ENCODE results near the gene GAST. TPM values are rescaled to one million over a fixed set of nuclear protein-coding genes. Genes with fewer than 3 reads are reported as not detected.
"Not testable (repeated sequence)": the region's sequence is repeated elsewhere in the genome, so short reads cannot be mapped to it uniquely, and the experiment has no call there.

The GAST gene
- total RNA-seq, 4 donors from 2014 or later, result not detected

- peaks cover 46 to 53% (median 53%) of the 10 kb centered on the region in 4 donors for H3K36me3 ChIP-seq
- intact Hi-C loops (cut with DNase I), result no loop called here
- 85% methylated on average over 7 of the region's 7 CpGs for WGBS
Measured at GRCh38 chr17:41695134-41695661, 16.9 kb upstream of the GAST start.

DNA sequence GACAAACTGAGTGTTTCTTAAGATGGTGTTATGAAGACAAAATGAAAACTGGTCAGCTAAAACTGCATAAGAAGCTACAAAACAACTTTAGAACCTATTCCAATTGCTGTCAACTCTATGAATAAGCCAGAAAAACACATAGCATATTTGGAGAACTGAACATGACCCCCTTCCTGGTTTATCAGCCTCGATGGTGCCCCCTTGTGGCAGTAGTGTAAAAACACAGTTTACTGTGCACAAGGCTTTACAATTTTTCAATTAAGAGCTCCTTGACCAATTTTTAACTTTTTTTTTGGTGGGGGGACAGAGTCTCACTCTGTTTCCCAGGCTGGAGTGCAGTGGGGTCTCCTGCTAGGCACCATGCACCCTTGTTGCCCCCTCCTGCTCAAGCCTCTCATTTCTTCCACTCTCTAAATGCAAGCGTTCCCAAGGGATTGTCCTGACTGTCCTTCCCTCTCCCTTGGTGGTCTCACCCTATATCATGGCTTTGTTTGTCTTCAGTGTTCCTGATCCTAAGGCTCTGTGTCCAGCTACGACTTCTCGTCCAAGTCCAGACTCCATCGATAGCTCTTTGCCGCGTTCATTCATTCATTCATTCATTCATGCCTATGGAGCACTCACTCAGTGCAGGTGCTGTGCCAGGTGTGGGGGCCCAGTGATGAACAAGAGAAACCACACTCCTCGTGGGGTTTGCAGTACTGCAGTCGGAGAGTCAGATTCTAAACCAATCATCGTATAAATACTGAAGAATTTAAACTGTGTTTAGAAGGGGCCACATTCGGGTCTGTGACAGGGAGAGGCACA lies 16.0 kb upstream of the GAST start:
- intact Hi-C loops (cut with DNase I), result no loop called here
- TF ChIP-seq EP300 (IDR thresholded peaks at IDR 0.05), result no peak
- TF ChIP-seq CTCF (IDR thresholded peaks at IDR 0.05), result peak; percentile 75 to 89 (median 79)
- no peak for TF ChIP-seq POLR2A (IDR thresholded peaks at IDR 0.05; ENCODE audit: low read depth)
- TF ChIP-seq POLR2AphosphoS5 (IDR thresholded peaks at IDR 0.05), result no peak
- no peak overlapping the region for H3K4me3 ChIP-seq
- peak overlapping the region in 3 of 4 donors; percentile 10 to 58 (median 57) for H3K27ac ChIP-seq (replicated peaks in 1 of 4)
- H3K27me3 ChIP-seq, result no peaks in the 10 kb centered on the region
- no peaks in the 10 kb centered on the region for H3K9me3 ChIP-seq
- H3K36me3 ChIP-seq, result peaks cover 37 to 44% (median 43%) of the 10 kb centered on the region in 4 donors
- H3K4me1 ChIP-seq, result peaks cover 24 to 42% (median 38%) of the 10 kb centered on the region in 4 donors
- WGBS, result 61% methylated on average over 11 of the region's 11 CpGs
- no peak for DNase-seq (ENCODE audit: extremely low spot score)

More at GRCh38 chr17:41695134-41695661, 16.9 kb upstream of the GAST start:
- DNase-seq (ENCODE audit: extremely low spot score), result no peak
- no peak for TF ChIP-seq EP300 (IDR thresholded peaks at IDR 0.05)
- no peak for TF ChIP-seq POLR2A (IDR thresholded peaks at IDR 0.05; ENCODE audit: low read depth)
- TF ChIP-seq CTCF (IDR thresholded peaks at IDR 0.05), result no peak
- TF ChIP-seq POLR2AphosphoS5 (IDR thresholded peaks at IDR 0.05), result no peak
- Histone ChIP-seq H3K27me3 (no peaks in the 10 kb centered on the region), H3K27ac (replicated peaks in 1 of 4) (peak overlapping the region in 3 of 4 donors; percentile 10 to 58 (median 57)), H3K9me3 (no peaks in the 10 kb centered on the region), H3K4me1 (peaks cover 34 to 52% (median 48%) of the 10 kb centered on the region in 4 donors), H3K4me3 (no peak overlapping the region)

GRCh38 chr17:41697122-41697962 lies 14.8 kb upstream of the GAST start:
- WGBS, result 45% methylated on average over 6 of the region's 6 CpGs
- Histone ChIP-seq H3K36me3 (peaks cover 25 to 32% (median 31%) of the 10 kb centered on the region in 4 donors), H3K9me3 (no peaks in the 10 kb centered on the region), H3K4me3 (no peak overlapping the region), H3K4me1 (peaks cover 17 to 30% (median 28%) of the 10 kb centered on the region in 4 donors), H3K27me3 (no peaks in the 10 kb centered on the region), H3K27ac (replicated peaks in 1 of 4) (peak overlapping the region; percentile 24 to 58 (median 50))
- peak; percentile 94 for DNase-seq (ENCODE audit: extremely low spot score)
- intact Hi-C loops (cut with DNase I), result no loop called here
- TF ChIP-seq POLR2AphosphoS5 (IDR thresholded peaks at IDR 0.05), result peak; percentile 30 to 78
- TF ChIP-seq EP300 (IDR thresholded peaks at IDR 0.05), result no peak

GRCh38 chr17:41700843-41701242 lies 11.3 kb upstream of the GAST start:
- H3K4me3 ChIP-seq; H3K9me3 ChIP-seq; intact Hi-C loops (cut with DNase I); H3K27me3 ChIP-seq; DNase-seq (ENCODE audit: extremely low spot score); H3K27ac ChIP-seq (replicated peaks in 1 of 4); H3K36me3 ChIP-seq: not testable (repeated sequence)
- H3K4me1 ChIP-seq, result peaks cover 13 to 21% (median 20%) of the 10 kb centered on the region in 4 donors
- WGBS, result 72% methylated on average over 3 of the region's 3 CpGs

DNA sequence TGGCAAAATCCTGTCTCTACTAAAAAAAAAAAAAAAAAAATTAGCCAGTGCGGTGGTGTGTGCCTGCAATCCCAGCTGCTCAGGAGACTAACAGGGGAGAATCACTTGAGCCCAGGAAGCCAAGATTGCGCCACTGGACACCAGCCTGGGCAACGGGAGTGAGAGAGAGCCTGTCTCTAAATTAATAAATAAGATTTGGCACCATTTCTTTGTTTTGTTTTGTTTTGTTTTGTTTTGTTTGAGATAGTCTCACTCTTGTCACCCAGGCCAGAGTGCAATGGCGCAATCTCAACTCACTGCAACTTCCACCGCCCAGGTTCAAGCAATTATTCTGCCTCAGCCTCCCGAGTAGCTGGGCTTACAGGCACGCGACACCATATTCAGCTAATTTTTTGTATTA lies 9.4 kb upstream of the GAST start:
- H3K27ac ChIP-seq (replicated peaks in 1 of 4), result no peak overlapping the region
- no peaks in the 10 kb centered on the region for H3K36me3 ChIP-seq
- no peaks in the 10 kb centered on the region for H3K27me3 ChIP-seq
- TF ChIP-seq POLR2AphosphoS5 (IDR thresholded peaks at IDR 0.05), result no peak
- no peak for TF ChIP-seq POLR2A (IDR thresholded peaks at IDR 0.05; ENCODE audit: low read depth)
- no peak overlapping the region for H3K4me3 ChIP-seq
- intact Hi-C loops (cut with DNase I), result no loop called here
- no peaks in the 10 kb centered on the region for H3K9me3 ChIP-seq
- 87% methylated on average over 8 of the region's 8 CpGs for WGBS
- H3K4me1 ChIP-seq, result peaks cover 0 to 2% (median 1%) of the 10 kb centered on the region in 4 donors
- no peak for DNase-seq (ENCODE audit: extremely low spot score)
